Astrocyte (in vitro differentiated cells and primary cell): Measurements from ENCODE around the gene SLC16A7.

Experiments used
- CTCF ChIP-seq: IDR thresholded peaks from 2 replicates; pipeline ENCODE4 v1.5.1; 2011; ENCODE audit warnings: low read depth, mild to moderate bottlenecking, inconsistent platforms, low read length, moderate library complexity; ENCODE audit not compliant: insufficient read depth
- EZH2 ChIP-seq: IDR thresholded peaks from 2 replicates; pipeline ENCODE4 v1.6.1; 2012; ENCODE audit warnings: mild to moderate bottlenecking, low read length, inconsistent platforms; ENCODE audit not compliant: insufficient read depth

- no peak for TF ChIP-seq EZH2
- TF ChIP-seq CTCF: no peak
Measured at GRCh38 chr12:59698600-59698999, 102.8 kb downstream of the SLC16A7 start.
